Measurements from ENCODE around the gene PSME3.

DNA sequence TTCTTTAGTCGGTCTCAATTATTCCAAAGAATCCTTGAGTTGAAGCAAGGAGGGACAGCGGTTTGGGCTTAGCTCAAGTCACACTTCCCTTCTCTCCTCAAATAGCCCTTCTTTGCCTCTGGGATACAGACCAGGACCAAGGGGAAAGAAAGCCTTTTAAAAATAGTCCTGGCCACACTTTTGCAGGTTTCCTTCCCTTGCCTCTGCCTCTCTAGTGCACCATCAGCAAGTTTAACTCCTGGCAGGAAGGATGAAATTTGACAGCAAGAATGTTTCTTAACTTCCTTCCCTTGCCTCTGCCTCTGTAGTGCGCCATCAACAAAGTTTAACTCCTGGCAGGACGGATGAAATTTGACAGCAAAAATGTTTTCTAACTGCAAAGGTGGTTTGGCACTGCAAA lies 60.2 kb downstream of the PSME3 start:
- TF ChIP-seq, protein P1, sequence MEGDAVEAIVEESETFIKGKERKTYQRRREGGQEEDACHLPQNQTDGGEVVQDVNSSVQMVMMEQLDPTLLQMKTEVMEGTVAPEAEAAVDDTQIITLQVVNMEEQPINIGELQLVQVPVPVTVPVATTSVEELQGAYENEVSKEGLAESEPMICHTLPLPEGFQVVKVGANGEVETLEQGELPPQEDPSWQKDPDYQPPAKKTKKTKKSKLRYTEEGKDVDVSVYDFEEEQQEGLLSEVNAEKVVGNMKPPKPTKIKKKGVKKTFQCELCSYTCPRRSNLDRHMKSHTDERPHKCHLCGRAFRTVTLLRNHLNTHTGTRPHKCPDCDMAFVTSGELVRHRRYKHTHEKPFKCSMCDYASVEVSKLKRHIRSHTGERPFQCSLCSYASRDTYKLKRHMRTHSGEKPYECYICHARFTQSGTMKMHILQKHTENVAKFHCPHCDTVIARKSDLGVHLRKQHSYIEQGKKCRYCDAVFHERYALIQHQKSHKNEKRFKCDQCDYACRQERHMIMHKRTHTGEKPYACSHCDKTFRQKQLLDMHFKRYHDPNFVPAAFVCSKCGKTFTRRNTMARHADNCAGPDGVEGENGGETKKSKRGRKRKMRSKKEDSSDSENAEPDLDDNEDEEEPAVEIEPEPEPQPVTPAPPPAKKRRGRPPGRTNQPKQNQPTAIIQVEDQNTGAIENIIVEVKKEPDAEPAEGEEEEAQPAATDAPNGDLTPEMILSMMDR (IDR thresholded peaks at IDR 0.05) = no peak
- TF ChIP-seq EZH2 (IDR thresholded peaks at IDR 0.05) = no peak
